ENCODE results near the gene SEMA3A.

- no peak for TF ChIP-seq CTCF (IDR thresholded peaks at IDR 0.05)
- TF ChIP-seq POLR2A (IDR thresholded peaks at IDR 0.05): no peak
Observed at GRCh38 chr7:84145892-84146291, 48.7 kb downstream of the SEMA3A start.
